ENCODE data around the gene KCTD3.

GRCh38 chr1:215529111-215529510 lies 38.0 kb upstream of the KCTD3 start:
- TF ChIP-seq EZH2 (IDR thresholded peaks at IDR 0.05) = no peak
- TF ChIP-seq POLR2AphosphoS5 (IDR thresholded peaks at IDR 0.05; ENCODE audit: borderline replicate concordance, low read depth, low read length) = no peak
- no peak for TF ChIP-seq FOXP2 (optimal IDR thresholded peaks at IDR 0.05; ENCODE audit: control extremely low read depth, extremely low read length, insufficient read depth)

Data from SK-N-MC (cell line).